ENCODE data around the gene CHRNA4.

- TF ChIP-seq CTCF (IDR thresholded peaks at IDR 0.05; ENCODE audit: borderline replicate concordance, extremely low read depth, low read length, poor library complexity, severe bottlenecking) (no peak), EZH2 (IDR thresholded peaks at IDR 0.05; ENCODE audit: borderline replicate concordance, low read depth, low read length, severe bottlenecking) (no peak)
Measured at GRCh38 chr20:63402860-63403220, 41.7 kb upstream of the CHRNA4 start.
